ENCODE results near the gene SLIT3.

Gene SLIT3

GRCh38 chr5:169063316-169063953 is 237.5 kb downstream of the SLIT3 start:
- DNase-seq = no peak

- no peak for DNase-seq
Observed at GRCh38 chr5:169062690-169063089, 238.2 kb downstream of the SLIT3 start.

GRCh38 chr5:169054506-169054905 is 246.4 kb downstream of the SLIT3 start:
- DNase-seq = no peak

- no peak for DNase-seq
Observed at GRCh38 chr5:169052207-169052606, 248.7 kb downstream of the SLIT3 start.

GRCh38 chr5:169051351-169051750 is 249.6 kb downstream of the SLIT3 start:
- DNase-seq = no peak

- DNase-seq = no peak
Observed at GRCh38 chr5:169050636-169051035, 250.3 kb downstream of the SLIT3 start.

- DNase-seq = no peak
Observed at GRCh38 chr5:169050146-169050571, 250.8 kb downstream of the SLIT3 start.

- no peak for DNase-seq
Observed at GRCh38 chr5:169049712-169050111, 251.2 kb downstream of the SLIT3 start.

- no peak for DNase-seq
Observed at GRCh38 chr5:169048181-169049125, 252.5 kb downstream of the SLIT3 start.

- DNase-seq = no peak
Observed at GRCh38 chr5:169044962-169045361, 256.0 kb downstream of the SLIT3 start.

GRCh38 chr5:169041180-169041579 is 259.8 kb downstream of the SLIT3 start:
- DNase-seq = no peak

GRCh38 chr5:169039592-169039991 is 261.3 kb downstream of the SLIT3 start:
- DNase-seq = no peak

GRCh38 chr5:169037466-169037865 is 263.5 kb downstream of the SLIT3 start:
- DNase-seq = no peak

- no peak for DNase-seq
Observed at GRCh38 chr5:169036079-169036805, 264.7 kb downstream of the SLIT3 start.

GRCh38 chr5:169029661-169030274 is 271.2 kb downstream of the SLIT3 start:
- no peak for DNase-seq

GRCh38 chr5:169029037-169029436 is 271.9 kb downstream of the SLIT3 start:
- DNase-seq = no peak

GRCh38 chr5:169027501-169028061 is 273.4 kb downstream of the SLIT3 start:
- DNase-seq = no peak

GRCh38 chr5:169025491-169025890 is 275.4 kb downstream of the SLIT3 start:
- no peak for DNase-seq

GRCh38 chr5:169024421-169024820 is 276.5 kb downstream of the SLIT3 start:
- DNase-seq = no peak

GRCh38 chr5:169022718-169023117 is 278.2 kb downstream of the SLIT3 start:
- DNase-seq = no peak

- DNase-seq = no peak
Observed at GRCh38 chr5:169020102-169020501, 280.8 kb downstream of the SLIT3 start.

- DNase-seq = no peak
Observed at GRCh38 chr5:169018925-169019324, 282.0 kb downstream of the SLIT3 start.

- no peak for DNase-seq
Observed at GRCh38 chr5:169015991-169016390, 284.9 kb downstream of the SLIT3 start.

Data from activated CD4-positive, alpha-beta T cell treated with anti-CD3 and anti-CD28 coated beads for 4 hours (primary cell).